GM19238 (cell line): ENCODE measurements around the gene KIAA1217.

Source experiments
- DNase-seq: peaks from one replicate; pipeline ENCODE4 v3.0.0; 2011; ENCODE audit warnings: low spot score; ENCODE audit not compliant: insufficient read length

Gene KIAA1217

DNA sequence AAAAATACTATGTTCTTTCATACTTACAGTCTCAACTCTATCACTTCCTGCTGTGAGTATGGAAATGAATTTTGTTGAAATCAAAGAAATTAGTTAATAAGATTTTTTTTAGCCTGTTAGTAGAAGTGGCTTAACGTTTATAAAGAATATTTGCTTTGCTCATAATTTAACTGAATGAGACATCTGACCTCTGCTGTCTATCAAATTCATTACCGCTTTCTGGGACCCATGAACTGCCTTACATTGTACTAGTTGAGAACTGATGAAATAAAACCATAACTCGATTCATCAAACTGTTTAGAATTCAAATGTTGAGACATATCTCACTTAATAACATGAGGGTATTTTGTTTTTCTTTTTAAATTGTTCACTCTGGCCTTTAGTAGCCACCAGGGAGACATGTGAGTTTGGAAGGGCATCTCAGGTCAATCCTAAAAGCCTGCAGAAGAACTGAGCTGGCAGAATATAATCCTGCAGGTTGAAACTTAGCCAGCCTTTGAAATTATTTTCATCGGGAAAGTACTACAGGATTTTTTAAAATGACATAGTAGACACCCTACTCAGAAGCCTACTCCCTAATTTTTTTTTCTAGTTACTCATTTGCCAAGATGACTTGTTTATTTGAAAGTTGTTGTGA is 78.7 kb downstream of the KIAA1217 start:
- no peak for DNase-seq

DNA sequence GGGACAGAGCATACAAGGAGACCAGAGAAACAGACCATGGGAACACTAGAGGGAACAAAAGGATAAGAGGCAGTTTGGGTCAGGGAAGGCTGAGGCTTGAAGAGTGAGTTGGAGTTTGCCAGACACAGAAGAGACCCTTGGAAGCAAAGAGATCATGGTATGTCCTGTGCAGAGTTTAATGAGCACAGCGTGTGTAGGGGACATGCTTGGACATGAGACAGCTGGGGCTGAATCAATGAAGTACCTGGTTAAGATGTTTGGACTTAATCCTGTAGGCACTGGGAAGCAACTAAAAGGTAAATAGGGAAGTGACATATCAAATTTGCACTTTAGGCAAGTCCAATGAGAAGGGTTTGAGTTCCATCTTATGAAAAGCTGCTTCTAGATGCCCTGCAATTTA is 79.6 kb downstream of the KIAA1217 start:
- DNase-seq = no peak

DNA sequence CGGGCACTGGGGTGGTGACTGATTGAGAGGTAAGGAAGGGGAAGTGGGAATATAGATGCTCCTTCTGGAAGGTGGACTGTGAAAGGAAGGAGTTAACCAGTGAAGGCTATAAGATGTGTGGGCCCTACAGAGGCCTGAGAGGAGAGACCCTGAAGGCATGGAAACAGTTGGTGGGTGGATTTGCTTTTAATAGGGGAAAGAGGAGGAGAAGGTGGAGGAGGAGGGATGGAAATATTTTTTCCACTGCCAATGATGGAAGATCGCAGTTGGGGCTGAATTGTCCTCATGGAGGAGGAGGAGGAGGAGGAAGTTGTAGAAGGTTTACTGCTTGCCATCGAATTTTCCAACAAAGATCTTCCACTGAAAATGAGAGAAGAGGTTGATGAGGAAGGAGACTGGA is 80.3 kb downstream of the KIAA1217 start:
- no peak for DNase-seq

DNA sequence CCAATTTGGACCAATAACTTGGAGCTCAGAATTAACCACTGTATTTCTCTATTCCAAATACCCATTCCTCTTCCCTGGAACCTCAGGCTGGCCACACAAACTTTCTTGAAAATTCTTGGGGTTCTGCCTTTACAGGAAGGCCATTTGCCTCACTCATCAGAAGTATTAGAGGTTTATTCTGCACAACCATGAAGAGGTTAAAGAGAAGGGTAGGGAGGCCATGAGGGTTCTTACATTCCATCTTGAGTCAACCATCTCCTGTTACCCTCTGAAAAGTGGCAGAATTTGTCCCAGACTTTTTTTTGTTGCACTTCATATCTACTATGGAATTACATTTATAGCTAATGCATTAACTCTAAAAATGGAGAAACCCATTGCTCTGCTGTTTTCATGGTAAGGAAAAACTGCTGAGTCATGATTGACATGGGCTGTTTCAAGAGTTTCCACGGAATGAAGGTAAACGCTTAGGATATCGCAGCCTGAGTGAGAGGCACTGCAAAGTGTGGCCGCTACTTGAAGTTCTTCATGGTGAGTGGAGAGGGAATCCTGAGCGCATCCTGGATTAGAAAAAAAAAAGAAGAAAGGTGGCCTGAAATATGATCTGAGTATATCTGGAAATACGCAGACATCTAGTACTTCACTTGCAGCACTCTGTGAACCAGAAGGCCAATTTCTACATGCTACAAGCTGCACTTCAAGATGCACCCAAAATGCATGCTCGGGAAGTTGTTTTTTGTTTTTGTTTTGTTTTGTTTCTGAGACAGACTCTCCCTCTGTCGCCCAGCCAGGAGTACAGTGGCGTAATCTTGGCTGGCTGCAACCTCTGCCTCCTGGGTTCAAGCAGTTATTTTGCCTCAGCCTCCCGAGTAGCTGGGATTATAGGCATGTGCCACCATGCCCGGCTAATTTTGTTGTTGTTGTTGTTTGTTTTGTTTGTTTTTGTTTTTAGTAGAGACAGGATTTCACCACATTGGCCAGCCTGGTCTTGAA is 83.7 kb downstream of the KIAA1217 start:
- DNase-seq = no peak

DNA sequence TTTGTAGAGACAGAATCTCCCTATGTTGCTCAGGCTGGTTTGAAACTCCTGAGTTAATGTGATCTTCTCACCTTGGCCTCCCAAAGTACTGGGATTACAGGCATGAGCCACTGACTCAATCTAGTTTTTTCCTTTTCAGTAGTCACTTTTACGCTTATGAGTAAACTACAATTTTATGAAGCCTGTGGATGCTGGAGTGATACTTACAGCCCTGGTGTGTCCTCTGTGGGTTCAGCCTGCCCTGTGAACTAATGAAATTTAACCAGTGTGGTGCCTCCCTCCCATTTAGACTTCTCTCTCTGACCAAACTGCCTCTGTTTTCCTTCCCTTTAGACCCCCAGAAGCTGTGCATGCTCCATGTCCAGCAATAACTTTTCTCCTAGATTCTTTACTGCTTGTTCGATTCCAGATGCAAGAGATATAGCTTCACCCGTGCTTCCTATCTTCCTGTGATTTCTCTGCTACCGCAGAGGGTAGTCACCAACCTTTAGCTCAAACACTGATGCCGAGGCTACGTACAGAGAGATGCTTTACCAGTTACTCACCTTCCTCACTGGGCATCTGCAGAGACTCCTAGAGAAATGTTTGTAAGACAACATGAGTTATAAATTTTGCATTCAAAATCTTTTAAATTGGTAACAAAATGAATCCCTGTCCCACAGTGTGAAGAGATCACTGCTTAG is 90.8 kb downstream of the KIAA1217 start:
- DNase-seq = no peak

DNA sequence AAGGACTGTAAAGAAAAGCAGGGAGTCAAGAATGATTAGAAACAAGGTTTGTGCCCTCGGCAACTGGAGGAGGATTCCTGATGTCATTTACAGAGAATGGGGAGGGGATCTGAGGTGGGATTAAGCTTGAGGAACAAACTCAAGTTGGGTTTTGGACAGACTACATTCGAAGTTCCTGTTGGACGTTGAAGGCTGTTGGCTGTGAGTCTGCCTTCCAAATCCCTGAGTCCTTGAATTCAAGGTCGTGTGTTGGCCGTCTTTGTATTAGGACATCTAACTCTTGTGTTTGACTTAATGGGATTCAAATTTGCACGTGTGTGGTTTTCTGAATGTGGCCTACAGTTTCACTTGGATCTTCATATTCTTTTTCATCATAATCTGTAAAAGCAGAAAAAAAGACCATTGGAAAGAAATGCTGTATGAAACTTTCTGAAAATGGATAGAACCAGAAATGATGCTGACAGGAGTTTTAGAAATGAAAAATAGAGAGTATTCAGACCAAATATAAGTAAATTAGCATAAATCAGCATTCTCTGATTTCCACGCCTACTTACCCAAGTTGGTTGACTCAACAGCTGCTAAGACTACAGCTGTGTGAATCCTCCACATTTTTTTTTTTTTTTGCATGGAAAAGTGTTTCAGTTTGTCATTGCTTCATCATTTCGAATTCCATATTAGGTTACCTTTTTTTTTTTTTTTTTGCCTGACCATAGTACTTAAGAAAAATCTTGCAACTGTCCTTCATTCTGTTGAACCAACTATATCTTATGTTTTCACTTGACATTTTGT is 94.8 kb downstream of the KIAA1217 start:
- DNase-seq = no peak

DNA sequence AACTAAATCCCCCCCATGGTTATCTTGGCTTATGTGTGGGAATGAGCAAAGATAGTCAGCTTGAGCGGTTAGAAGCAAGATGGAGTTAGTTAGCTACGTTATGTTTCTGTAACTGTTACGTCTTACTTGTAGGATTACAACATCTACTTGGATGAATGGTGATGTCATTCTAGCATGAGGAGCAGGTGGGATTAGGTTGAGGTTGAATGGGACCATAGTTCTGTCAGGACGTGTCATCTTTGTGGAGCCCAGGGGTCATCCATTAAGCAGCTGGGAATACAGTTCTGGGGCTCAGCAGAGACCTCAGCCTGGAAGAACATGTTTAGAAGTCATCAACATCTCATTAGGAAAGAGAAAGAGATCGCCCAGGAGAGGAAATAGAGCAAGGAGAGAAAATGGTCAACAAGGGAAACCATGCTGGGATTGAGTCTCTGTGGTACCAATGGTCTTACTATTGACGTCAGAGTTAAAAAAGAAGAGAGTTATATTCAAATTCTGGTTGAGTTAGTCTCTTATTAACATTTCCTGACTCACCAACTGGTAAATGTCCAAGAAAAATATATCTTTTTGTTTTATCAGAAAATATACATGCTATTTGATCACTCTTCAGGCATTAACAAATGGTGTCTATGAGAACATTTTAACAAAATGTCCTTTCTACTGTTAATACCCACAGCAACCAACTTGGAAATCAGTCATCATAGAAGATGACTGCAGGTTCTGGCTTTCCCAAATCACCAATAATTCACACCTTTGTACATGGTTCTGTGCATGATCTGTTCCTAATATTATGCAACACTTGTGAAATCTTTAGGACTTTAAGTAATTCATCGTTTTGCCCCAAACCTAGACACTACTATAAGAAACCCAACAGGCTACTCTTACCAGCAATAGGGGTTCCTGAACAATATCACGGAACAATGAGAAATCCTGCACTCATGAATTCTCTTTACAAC is 96.9 kb downstream of the KIAA1217 start:
- no peak for DNase-seq

DNA sequence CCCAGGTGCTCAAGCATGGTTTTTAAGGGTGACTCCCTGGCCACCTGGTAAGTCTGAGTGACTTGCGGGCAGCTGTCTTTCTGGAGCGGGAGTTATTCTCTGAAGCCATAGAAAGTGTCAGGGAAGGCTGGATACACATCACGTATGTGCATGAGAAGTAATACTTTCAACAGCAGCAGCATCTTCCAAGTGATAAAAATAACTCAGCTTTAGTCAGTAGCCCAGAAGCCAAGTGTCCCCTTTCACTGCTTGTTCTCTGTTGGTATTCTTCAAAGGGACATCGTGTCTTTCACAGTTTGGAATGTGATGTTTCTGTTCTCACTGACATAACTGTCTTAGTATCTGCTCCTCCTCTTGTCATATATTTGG is 97.6 kb downstream of the KIAA1217 start:
- no peak for DNase-seq

DNA sequence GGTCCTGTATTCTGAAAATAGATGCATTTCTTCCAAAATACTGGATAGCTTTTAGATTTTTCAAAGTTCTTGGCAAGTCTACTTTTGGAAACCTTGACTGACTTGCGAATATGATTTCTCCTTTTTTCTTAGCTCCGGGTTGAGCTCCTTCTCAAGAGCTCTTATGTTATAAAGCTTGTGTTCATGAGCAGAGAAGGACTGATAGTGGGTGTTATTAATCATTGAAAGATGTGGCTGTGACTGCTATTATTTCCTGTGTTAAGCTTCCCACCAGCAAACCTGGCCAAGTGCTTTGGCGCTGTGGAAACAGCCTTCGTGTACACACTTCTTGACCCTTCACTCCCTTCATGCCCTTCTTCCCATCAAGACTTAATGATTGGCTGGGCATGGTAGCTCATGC is 98.2 kb downstream of the KIAA1217 start:
- no peak for DNase-seq

DNA sequence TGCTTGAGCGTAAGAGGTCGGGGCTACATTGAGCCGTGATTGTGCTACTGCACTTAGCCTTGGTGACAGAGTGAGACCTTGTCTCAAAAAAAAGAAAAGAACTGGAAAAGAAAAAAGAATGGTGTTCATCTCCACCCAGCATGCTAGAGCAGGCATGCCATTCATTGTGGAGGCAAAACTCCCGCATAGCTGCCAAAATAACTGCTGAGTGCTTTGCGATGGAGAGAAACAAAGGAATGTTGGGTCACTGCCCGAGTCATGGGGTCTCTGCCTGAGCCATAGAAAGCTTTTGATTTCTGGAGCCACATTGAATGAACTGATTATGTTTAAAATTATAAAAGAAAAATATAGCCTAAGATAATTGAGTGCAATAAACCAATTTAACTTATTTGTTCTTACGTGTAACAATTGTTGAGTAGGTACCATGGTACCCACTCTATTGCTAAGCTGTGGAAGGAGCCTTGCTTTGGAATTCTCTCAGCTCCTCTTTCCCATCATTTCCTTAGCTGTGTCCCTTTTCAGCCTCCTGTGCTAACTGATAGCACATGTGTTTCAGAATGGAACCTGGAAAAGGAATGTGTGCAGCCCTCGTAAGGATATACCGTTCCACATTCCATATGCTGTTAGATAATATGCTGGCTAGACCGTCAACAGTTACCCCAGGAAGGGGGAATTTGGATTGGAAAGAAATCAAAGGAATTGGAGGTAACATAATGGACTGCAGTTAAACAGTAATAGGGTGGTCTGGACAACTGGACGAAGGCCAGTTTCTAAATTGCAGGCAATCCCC is 99.0 kb downstream of the KIAA1217 start:
- no peak for DNase-seq

DNA sequence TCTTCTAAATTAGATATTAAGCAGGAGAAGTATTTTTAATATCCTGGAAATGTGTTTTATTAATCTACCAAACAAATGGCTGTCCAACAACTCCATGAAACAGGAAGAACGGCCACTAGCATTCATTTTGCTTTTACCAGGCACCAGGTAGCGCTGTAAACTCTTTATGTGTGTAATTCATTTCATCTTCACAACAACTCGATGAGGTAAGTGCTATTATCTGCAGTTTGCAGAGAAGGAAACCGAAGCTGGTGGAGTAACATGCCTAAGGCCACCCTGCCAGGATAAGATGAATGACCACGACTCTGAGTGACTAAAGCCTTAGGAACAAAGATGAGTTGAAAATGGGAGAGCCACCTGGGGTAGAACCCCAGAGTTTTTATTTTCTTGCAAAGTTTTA is 101.2 kb downstream of the KIAA1217 start:
- no peak for DNase-seq

DNA sequence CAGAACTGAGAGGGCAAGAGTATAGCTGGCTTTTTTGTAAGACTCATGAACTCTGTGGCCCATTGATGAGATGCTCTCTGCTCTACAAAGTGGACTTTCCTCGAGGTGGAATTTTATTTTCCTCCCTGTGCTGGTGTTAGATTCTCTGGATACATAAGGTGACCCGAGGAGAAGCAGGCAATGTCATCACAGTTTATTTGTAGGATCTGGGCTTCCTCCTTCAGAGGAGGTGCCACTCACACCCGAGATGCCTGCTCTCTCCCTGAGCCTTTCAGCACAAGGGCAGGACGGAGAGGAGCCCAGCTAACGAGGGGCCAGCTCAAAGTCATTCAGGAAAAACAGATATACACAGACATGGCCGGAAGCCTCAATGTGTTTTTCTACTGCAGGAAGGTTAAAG is 103.0 kb downstream of the KIAA1217 start:
- DNase-seq = no peak

DNA sequence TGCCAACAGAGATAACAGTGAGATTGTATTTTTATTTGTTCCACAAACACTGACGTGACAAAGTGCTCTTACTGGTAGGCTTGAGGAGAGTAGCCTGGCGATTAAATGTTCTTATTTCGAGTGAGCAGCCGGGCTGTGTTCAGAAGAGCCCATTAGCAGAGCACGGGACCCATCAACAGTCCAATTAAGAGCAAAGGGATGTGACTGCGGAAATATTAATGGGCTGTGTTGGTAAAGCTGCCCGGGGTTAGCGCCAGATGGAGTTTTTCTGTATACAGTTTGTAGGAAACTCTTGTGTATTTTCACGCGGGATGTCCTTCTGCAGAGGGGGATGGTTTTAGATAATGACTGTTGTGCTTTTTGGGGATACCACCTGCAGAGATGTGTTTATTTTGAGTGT is 104.3 kb downstream of the KIAA1217 start:
- no peak for DNase-seq

DNA sequence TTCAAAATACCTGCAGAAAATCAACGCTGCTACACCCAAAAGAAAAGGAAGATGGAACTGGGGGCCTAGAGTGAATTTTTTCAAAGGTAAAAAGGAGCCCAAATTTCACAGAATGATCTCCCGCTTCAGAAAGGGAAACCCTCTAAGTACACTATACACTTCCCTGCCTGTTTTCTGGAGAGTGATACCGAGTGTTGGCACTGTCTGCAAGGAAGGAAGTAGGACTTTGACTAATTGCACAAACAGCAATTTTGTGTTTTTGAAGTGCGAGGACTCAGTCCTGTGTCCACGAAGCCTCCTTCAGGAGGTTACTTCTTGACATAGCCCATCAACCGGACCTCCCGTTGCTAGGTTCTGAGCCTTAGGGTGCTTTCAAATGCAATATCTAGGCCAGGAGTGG is 106.3 kb downstream of the KIAA1217 start:
- no peak for DNase-seq

DNA sequence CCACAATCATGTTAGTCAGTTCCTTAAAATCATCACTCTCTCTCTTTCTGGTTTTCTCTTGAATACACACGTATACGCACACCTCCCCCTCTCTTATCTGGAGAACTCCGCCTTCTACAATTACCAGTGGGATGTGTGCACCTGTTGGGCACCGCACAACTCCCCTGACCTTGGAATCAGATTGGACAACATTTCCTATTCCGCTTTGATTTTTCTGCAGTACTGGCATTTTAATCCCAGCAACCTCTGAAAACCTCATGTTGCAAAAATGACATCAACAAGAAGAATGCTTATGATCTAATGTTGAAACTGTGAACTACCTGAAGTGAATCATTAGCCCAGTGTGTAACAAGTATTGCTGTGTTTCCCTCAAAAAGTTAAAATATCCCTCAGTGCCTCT is 109.6 kb downstream of the KIAA1217 start:
- DNase-seq = no peak

DNA sequence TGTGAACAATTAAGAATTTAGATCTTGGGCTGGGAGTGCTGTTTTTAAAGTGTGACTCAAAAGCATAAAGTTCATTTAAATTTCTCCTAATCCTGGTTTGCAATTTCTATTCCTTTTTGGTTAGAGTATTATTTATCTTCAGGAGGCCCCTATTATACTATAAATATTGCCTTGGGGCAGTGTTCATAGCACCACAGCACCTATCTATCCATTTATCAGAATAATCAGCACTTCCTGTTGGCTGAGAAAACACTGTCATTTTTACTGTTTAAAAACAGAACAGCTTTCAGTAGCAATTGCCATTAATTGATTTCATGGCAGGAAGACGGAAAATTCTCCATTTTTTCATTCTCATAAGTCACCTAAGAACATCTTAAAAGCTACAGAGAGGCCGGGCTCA is 111.4 kb downstream of the KIAA1217 start:
- DNase-seq = no peak

DNA sequence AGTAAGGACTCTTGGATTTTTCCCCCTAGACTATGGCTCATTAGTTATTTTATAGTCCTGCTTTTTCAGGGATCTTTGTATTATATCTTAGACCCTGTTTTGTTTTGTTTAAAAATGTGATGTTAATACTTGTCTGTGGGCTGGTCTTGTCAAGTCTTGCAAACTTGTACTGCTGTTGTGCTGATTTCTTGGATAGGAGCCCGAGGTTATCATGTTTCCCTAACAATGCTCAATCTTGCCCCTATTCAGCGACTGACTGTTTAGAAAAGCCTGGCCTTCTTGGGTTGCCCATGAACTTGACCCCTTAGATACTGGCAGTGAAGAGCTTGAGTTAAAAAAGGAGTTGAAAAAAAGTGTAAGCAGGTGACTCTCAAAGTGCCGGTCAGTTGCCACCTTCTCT is 115.7 kb downstream of the KIAA1217 start:
- no peak for DNase-seq

DNA sequence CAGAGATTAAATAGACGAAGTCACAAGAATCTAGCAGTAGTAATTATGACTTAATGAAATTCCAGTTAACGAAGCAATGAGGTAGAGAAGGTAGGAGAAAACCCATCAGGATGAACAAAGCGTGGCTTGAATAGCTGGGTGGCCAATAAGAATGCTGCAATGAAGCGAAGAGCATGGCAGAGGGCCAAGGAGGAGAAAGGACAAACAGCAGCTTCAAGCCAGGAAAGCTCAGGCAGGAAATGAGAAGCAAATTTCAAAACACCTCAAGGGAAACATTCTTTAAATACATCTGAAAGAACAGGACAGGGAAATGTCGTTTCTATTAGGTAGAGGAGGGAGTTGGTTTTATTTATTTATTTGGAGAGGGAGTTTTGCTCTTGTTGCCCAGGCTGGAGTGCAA is 122.5 kb downstream of the KIAA1217 start:
- DNase-seq = no peak

DNA sequence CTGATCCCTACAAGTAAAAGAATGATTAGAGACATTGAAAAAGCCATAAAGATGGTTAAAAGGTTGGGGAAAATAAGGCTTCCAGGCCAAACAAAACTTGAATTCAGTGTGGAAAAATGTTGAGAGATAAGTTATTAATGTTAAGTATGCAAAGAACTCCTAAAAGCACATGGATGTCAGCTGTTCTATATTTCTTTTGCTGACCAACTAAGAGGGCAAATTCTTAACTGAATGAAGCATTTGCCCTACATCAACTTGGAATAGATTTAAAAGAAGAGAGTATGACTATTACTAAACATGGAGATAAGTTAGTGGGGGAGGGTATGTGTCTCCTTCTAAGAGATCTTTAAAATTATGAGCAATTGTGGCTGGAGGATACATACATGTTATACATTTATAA is 124.8 kb downstream of the KIAA1217 start:
- DNase-seq = no peak
